Skeletal muscle tissue (tissue), 4 donors: ENCODE measurements around the gene ZC3H10. TPM values are rescaled to one million over a fixed set of nuclear protein-coding genes. Genes with fewer than 3 reads are reported as not detected.

ENCODE experiments used
- H3K27ac ChIP-seq: one replicate; pipeline ENCODE4 v1.7.0; 2013; ENCODE audit warnings: mild to moderate bottlenecking, low read depth, low read length, inconsistent platforms
- H3K27me3 ChIP-seq, 3 donors: one replicate each; pipeline ENCODE4 v1.7.0; 2013; ENCODE audit warnings: low read length in 3 of 3; ENCODE audit not compliant: control insufficient read depth in 3 of 3, insufficient read depth in 3 of 3
- H3K36me3 ChIP-seq, 3 donors: one replicate each; pipeline ENCODE4 v1.7.0; 2013; ENCODE audit warnings: low read length in 3 of 3; ENCODE audit not compliant: control insufficient read depth in 3 of 3, insufficient read depth in 3 of 3
- H3K4me1 ChIP-seq, 3 donors: one replicate each; pipeline ENCODE4 v1.7.0; 2013; ENCODE audit warnings: low read length in 3 of 3, mild to moderate bottlenecking in 3 of 3; ENCODE audit not compliant: control insufficient read depth in 3 of 3, insufficient read depth in 3 of 3
- H3K4me3 ChIP-seq, 3 donors: one replicate each; pipeline ENCODE4 v1.7.0; 2013; ENCODE audit warnings: low read length in 3 of 3
- H3K9ac ChIP-seq, 3 donors: one replicate each; pipeline ENCODE4 v1.7.0; 2013; ENCODE audit warnings: low read length in 3 of 3, mild to moderate bottlenecking in 3 of 3, moderate library complexity in 2 of 3, low read depth in 1 of 3
- H3K9me3 ChIP-seq, 3 donors: one replicate each; pipeline ENCODE4 v1.7.0; 2013; ENCODE audit warnings: low read length in 3 of 3; ENCODE audit not compliant: control insufficient read depth in 3 of 3
- total RNA-seq: library from RNA; depleted of rRNA; stranded (reverse); fragments of >200 nt; gene quantifications from one replicate; pipeline ENCODE4 v1.2.3, GENCODE V29; 2014
- donor health status: Osteomylitis.

Gene ZC3H10
- total RNA-seq, 1 donor from 2014 or later = 5.7 TPM

DNA sequence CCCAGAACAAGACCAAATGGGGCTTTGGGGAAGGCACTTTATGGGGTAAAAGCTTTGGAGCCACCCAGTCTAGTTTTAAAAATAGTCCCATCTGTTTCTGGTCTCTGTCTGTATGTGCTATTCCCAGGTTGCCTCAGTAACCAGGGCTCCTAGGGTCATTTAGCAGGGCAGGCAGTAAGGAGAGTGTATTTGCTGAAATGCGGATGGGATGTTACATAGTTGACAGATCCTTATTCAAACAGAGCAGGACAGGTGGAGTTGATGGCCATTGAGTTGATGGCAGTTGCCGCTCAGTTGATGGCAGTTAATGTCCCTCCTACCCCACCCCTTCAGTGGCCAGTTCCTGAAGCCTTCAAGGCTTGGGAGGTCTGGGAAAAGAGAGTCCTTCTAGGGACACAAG is 4.6 kb downstream of the ZC3H10 start:
- peak overlapping the region in 2 of 3 donors; percentile 17 to 31 for H3K4me3 ChIP-seq
- peaks cover 11 to 15% (median 14%) of the 10 kb centered on the region in 3 donors for H3K36me3 ChIP-seq
- H3K27me3 ChIP-seq = no peaks in the 10 kb centered on the region
- peak overlapping the region; percentile 94 for H3K27ac ChIP-seq
- peak overlapping the region in 1 of 3 donors; percentile 75 for H3K9ac ChIP-seq
- H3K4me1 ChIP-seq = peaks cover 87 to 95% (median 92%) of the 10 kb centered on the region in 3 donors
- H3K9me3 ChIP-seq = no peaks in the 10 kb centered on the region

DNA sequence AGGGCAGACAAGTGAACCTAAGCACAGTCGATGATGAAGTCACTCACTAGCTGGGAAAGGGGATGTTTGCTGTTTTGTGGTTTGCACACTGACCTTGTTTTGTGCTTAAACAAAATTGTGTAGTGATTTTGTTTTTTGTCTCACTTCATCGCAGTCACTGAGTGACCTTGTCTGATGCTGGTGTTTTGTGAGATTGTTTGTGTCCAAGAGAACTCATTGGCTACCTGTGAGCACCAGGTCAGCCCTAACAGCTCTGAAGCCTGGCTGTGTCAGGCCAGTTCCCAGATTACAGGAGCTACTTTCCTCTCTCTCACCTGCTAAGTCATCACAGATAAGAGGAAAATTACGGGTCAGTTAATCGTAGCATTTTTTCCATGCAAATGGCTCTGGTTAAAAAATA is 6.1 kb downstream of the ZC3H10 start:
- Histone ChIP-seq H3K9ac (peak overlapping the region; percentile 8 to 34 (median 34)), H3K4me1 (peaks cover 76 to 92% (median 84%) of the 10 kb centered on the region in 3 donors), H3K9me3 (no peaks in the 10 kb centered on the region), H3K36me3 (peaks cover 11 to 15% (median 12%) of the 10 kb centered on the region in 3 donors), H3K27ac (peak overlapping the region; percentile 94), H3K27me3 (no peaks in the 10 kb centered on the region), H3K4me3 (no peak overlapping the region)

DNA sequence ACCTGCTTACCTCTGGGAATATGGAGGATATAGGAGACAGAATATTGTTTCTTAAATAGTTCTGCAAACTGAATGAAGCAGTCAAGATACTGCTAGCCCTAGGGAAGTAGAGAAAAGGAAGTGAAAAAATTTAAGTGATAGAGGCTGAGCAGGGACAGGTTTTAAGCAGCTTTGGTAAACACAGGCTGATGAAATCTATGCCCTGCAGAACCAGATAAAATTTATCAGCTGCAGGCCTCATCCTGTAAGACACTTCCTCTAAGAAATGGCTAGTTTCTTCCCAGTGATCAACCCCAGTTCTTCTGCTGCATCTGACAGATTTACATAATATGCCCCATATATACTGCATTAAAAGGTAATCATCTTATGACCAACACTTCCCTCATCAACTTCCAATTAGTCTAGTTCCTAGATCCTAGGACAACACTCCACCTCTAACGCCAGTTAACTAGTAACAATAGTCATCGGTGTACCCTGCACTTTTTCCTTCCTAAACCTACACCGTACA is 8.7 kb downstream of the ZC3H10 start:
- no peaks in the 10 kb centered on the region for H3K27me3 ChIP-seq
- no peaks in the 10 kb centered on the region for H3K9me3 ChIP-seq
- H3K9ac ChIP-seq = peak overlapping the region; percentile 70 to 75 (median 72)
- peak overlapping the region in 2 of 3 donors; percentile 55 to 76 for H3K4me3 ChIP-seq
- H3K36me3 ChIP-seq = peaks cover 16 to 18% (median 17%) of the 10 kb centered on the region in 3 donors
- H3K4me1 ChIP-seq = peaks cover 70 to 86% (median 72%) of the 10 kb centered on the region in 3 donors
- H3K27ac ChIP-seq = peak overlapping the region; percentile 96

DNA sequence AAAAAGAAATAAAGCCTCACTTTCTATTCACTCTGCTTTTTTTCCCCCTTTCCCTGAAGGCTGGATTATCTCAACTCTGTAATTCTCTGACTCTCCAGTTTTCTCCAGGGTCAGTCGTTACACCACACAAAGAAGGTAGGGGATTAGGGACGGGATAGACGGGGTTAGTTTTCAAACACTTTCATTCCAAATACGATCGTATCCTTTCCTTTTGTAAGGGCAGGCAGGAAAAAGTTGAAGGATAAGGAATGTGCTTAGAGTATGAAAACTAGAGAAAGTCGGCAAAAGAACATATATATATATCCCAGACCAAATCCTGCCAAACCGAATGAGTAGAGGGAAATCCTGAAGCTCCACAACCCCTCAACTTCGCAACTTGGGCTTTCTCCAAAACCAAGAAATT is 9.4 kb downstream of the ZC3H10 start:
- H3K4me1 ChIP-seq = peaks cover 63 to 79% (median 65%) of the 10 kb centered on the region in 3 donors
- no peaks in the 10 kb centered on the region for H3K27me3 ChIP-seq
- H3K27ac ChIP-seq = peak overlapping the region; percentile 96
- H3K36me3 ChIP-seq = peaks cover 22 to 23% (median 22%) of the 10 kb centered on the region in 3 donors
- H3K9me3 ChIP-seq = no peaks in the 10 kb centered on the region
- H3K9ac ChIP-seq = peak overlapping the region; percentile 70 to 75 (median 72)
- H3K4me3 ChIP-seq = peak overlapping the region; percentile 3 to 76 (median 59)

DNA sequence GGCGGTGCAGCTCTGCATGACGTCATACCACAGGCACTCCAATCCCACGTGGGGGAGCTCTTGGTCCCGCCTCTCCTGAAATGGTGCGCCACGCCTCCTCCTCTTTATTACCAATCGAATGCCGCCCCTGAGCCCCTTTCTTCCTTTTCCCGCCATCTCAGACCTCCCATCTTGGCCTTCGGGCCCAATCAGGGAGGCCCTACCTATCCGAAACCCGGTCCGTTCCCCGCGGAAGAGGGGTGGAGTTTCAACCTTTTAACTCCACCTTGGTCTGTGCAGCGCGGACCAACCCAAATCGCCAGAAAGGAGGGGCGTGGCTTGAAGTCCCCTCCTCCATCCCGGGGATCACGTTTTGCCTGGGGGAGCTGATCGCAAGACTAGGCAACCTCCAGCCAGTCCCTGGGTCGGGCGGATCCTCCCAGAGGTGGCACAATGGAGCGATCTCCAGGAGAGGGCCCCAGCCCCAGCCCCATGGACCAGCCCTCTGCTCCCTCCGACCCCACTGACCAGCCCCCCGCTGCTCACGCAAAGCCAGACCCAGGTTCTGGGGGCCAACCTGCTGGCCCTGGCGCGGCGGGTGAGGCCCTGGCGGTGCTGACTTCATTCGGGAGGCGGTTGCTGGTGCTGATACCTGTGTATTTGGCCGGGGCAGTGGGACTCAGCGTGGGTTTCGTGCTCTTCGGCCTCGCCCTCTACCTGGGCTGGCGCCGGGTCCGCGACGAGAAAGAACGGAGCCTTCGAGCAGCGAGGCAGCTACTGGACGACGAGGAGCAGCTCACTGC is 10.0 kb downstream of the ZC3H10 start, which contains the start of gene ESYT1:
Gene ESYT1 (plus strand): TSS at position 380 of the 782 bp plus-strand sequence. CDS start 53 bp downstream, at position 433.
- Histone ChIP-seq H3K36me3 (peaks cover 25 to 27% (median 26%) of the 10 kb centered on the region in 3 donors), H3K4me1 (peaks cover 57 to 73% (median 59%) of the 10 kb centered on the region in 3 donors), H3K4me3 (peak within 1 kb of the TSS; percentile 93 to 97 (median 97)), H3K27ac (peak within 1 kb of the TSS; percentile 96), H3K27me3 (no peaks in the 10 kb centered on the region), H3K9me3 (no peaks in the 10 kb centered on the region), H3K9ac (peak within 1 kb of the TSS; percentile 89 to 99 (median 96))

DNA sequence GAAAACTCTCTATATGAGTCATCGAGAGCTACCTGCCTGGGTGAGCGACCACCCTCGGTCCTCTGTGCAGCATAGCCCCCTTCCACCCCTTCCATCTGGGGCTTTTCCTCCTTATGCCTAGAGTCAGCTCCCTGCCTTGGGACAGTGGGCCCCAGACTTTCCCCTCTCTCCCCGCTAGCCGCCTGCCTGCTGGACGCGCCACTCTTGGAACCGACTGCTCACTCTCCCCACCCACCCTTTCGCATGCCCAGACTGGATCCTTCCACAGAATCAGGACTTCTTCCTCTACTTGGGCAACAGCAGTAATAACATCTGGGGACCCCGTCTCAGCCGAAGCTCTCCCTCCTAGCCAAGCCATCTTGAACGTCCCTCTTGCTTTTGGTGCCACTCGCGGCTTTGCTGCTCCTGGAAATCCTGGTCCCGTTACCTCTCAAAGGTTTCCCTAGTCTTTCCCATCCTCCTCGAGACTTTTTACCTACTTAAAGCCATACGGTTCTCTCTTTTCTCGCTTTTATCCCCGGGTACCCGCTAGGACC is 10.7 kb downstream of the ZC3H10 start:
- peaks cover 53 to 67% (median 54%) of the 10 kb centered on the region in 3 donors for H3K4me1 ChIP-seq
- peak overlapping the region; percentile 89 to 99 (median 96) for H3K9ac ChIP-seq
- no peaks in the 10 kb centered on the region for H3K27me3 ChIP-seq
- peak overlapping the region; percentile 96 for H3K27ac ChIP-seq
- peak overlapping the region; percentile 93 to 97 (median 97) for H3K4me3 ChIP-seq
- no peaks in the 10 kb centered on the region for H3K9me3 ChIP-seq
- peaks cover 32 to 33% (median 33%) of the 10 kb centered on the region in 3 donors for H3K36me3 ChIP-seq

DNA sequence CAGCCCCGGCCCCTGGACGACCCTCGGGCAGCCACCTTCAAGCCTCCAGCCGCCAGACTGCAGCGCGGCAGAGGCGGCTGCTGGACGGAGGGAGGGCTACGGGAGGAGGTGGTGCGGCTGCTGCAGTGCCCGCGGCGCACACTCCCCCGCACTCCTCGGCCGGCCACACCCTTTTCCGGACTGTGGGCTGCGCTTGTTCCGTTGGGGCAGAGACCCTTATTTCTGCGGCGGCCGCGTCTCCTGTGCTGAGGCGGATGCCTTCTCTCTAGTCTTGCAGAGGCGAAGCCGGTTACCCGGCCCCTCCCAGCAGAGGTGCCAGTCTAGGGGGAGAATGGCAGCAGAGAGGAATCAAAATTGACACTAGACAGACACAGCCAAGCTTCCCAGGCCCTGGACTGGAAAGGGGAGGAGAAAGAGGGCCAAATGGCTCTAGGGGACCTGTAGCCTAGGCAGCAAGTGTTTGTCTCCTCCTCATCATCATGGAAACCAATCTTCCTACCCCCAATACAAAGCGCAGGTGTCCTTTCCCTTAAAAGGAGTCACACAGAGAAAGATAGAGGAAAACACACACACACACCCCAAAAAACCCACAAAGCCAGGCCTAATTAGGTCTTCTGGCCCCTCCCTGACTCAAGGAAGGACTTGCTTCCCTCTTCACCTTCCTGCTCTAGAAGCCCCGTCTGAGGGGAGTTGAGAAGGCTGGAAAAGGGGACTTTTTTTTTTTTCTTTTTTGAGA is 11.3 kb downstream of the ZC3H10 start:
- H3K27me3 ChIP-seq = no peaks in the 10 kb centered on the region
- H3K9me3 ChIP-seq = no peaks in the 10 kb centered on the region
- peak overlapping the region; percentile 96 for H3K27ac ChIP-seq
- peaks cover 38 to 40% (median 39%) of the 10 kb centered on the region in 3 donors for H3K36me3 ChIP-seq
- peak overlapping the region; percentile 89 to 99 (median 96) for H3K9ac ChIP-seq
- H3K4me3 ChIP-seq = peak overlapping the region; percentile 93 to 97 (median 97)
- peaks cover 47 to 60% (median 47%) of the 10 kb centered on the region in 3 donors for H3K4me1 ChIP-seq

DNA sequence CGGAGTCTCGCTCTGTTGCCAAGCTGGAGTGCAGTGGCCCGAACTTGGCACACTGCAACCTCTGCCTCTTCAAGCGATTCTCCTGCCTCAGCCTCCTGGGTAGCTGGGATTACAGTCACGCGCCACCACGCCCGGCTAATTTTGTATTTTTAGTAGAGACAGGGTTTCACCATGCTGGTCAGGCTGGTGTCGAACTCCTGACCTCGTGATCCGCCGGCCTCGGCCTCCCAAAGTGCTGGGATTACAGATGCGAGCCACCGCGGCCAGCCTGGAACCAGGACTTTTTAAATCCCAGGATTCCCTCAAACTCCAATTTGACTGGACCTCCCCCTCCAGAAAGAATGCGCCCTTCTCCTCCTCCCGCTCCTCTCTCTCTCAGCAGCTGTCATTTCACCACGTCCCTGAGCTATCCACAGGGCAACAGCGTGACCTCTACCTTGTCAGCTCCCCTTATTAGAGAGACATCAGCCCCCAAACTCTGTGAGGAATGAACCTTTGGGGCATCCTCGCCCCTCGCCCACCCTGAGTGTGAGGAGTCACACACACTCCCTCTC is 12.0 kb downstream of the ZC3H10 start:
- Histone ChIP-seq H3K9ac (peak overlapping the region; percentile 8 to 99 (median 96)), H3K27ac (peak overlapping the region; percentile 96), H3K36me3 (peaks cover 40 to 45% (median 44%) of the 10 kb centered on the region in 3 donors), H3K27me3 (no peaks in the 10 kb centered on the region), H3K9me3 (no peaks in the 10 kb centered on the region), H3K4me1 (peaks cover 41 to 56% (median 44%) of the 10 kb centered on the region in 3 donors), H3K4me3 (peak overlapping the region; percentile 93 to 97 (median 97))

DNA sequence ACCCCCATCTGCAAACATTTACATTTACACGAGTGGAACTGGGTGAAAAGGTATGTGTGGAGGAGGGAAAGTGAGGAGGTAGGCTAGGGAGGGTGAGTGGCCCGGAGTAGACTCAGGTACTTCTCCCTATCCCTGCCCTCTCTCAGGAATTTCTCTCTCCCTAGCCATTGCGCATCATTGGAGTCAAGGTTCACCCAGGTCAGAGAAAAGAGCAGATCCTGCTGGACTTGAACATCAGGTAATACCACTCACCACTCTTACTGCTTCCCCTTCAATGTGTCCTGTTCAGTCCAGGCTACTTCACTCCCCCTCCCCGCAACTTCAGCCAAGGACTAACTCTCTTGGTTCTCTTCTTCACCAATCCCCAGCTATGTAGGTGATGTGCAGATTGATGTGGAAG is 12.8 kb downstream of the ZC3H10 start:
- Histone ChIP-seq H3K4me3 (no peak overlapping the region), H3K4me1 (peaks cover 33 to 48% (median 36%) of the 10 kb centered on the region in 3 donors), H3K9me3 (no peaks in the 10 kb centered on the region), H3K27me3 (no peaks in the 10 kb centered on the region), H3K9ac (peak overlapping the region in 1 of 3 donors; percentile 99), H3K27ac (peak overlapping the region; percentile 96), H3K36me3 (peaks cover 43 to 50% (median 44%) of the 10 kb centered on the region in 3 donors)
